RPMI7951 (cell line): ENCODE measurements around the gene NSRP1. TPM values are rescaled to one million over a fixed set of nuclear protein-coding genes. Genes with fewer than 3 reads are reported as not detected.
A peak's percentile ranks its signal among the peaks of the same experiment; 100 is the strongest.
"Not testable (repeated sequence)": the region's sequence is repeated elsewhere in the genome, so short reads cannot be mapped to it uniquely, and the experiment has no call there.

ENCODE experiments used
- DNase-seq: peaks from one replicate; pipeline ENCODE4 v3.0.0-alpha.2; 2012; ENCODE audit warnings: low read depth
- total RNA-seq: library from RNA; depleted of rRNA; stranded (reverse); fragments of >200 nt; shearing (Covaris generic); gene quantifications from 2 replicates; pipeline ENCODE4 v1.2.3, GENCODE V29; 2014; rRNA removed

NSRP1 gene
- total RNA-seq: 3.9 and 8.1 TPM in 2 replicates

GRCh38 chr17:30116661-30117551, at the start of gene NSRP1:
NSRP1 (plus strand) TSS chr17:30116816; CDS start chr17:30116844, 28 bp downstream.
- peak; percentile 92 for DNase-seq

GRCh38 chr17:30068465-30068864, 48.2 kb upstream of the NSRP1 start:
- DNase-seq: no peak

GRCh38 chr17:30074254-30074653, 42.4 kb upstream of the NSRP1 start:
- DNase-seq: no peak

GRCh38 chr17:30074730-30075129, 41.9 kb upstream of the NSRP1 start:
- DNase-seq: no peak

GRCh38 chr17:30082773-30083172, 33.8 kb upstream of the NSRP1 start:
- no peak for DNase-seq

- no peak for DNase-seq
These were observed 31.8 kb upstream of the NSRP1 start for GRCh38 chr17:30084788-30085187.

- no peak for DNase-seq
These were observed 29.7 kb upstream of the NSRP1 start for GRCh38 chr17:30086896-30087295.

GRCh38 chr17:30087431-30087830, 29.2 kb upstream of the NSRP1 start:
- DNase-seq: not testable (repeated sequence)

- no peak for DNase-seq
These were observed 25.4 kb upstream of the NSRP1 start for GRCh38 chr17:30091121-30091670.

- peak; percentile 83 for DNase-seq
These were observed 24.8 kb upstream of the NSRP1 start for GRCh38 chr17:30091771-30092170.

- DNase-seq: no peak
These were observed 23.7 kb upstream of the NSRP1 start for GRCh38 chr17:30092886-30093285.

- peak; percentile 61 for DNase-seq
These were observed 23.0 kb upstream of the NSRP1 start for GRCh38 chr17:30093463-30094147.

- DNase-seq: peak; percentile 78
These were observed 20.9 kb upstream of the NSRP1 start for GRCh38 chr17:30095507-30096244.

GRCh38 chr17:30101686-30102390, 14.8 kb upstream of the NSRP1 start:
- DNase-seq: no peak

- DNase-seq: no peak
These were observed 12.7 kb upstream of the NSRP1 start for GRCh38 chr17:30103921-30104320.

- DNase-seq: peak; percentile 72
These were observed 11.9 kb upstream of the NSRP1 start for GRCh38 chr17:30104575-30105339.

- no peak for DNase-seq
These were observed 3.8 kb upstream of the NSRP1 start for GRCh38 chr17:30112794-30113193.

GRCh38 chr17:30113213-30113612, 3.4 kb upstream of the NSRP1 start:
- DNase-seq: peak; percentile 67

- no peak for DNase-seq
These were observed 313 bp upstream of the NSRP1 start for GRCh38 chr17:30116345-30116660.

GRCh38 chr17:30117675-30118081, 1.1 kb downstream of the NSRP1 start:
- DNase-seq: no peak

GRCh38 chr17:30118635-30119034, 2.0 kb downstream of the NSRP1 start:
- DNase-seq: not testable (repeated sequence)
